Measurements from ENCODE around the gene ATP6V1G2. TPM values are rescaled to one million over a fixed set of nuclear protein-coding genes. Genes with fewer than 3 reads are reported as not detected.
"Not testable (repeated sequence)": the region's sequence is repeated elsewhere in the genome, so short reads cannot be mapped to it uniquely, and the experiment has no call there.

The ATP6V1G2 gene
- total RNA-seq (2021; fragmentation: NEBNext Ultra II Directional; extraction: Animal tissue kit (Norgen Biotek cat#: 25700)): 1 to 10 TPM; 2.9 to 4.1 (median 3.2) TPM
- long read RNA-seq, transcript ATP6V1G2-205 (3 exons, 1,588 nt): major isoform, 7 of 7 reads
- long read RNA-seq, partial matches to known transcripts: 0 of 7 reads
- long read RNA-seq, other reads (novel, unspliced or antisense): 0 of 7 reads

DNA sequence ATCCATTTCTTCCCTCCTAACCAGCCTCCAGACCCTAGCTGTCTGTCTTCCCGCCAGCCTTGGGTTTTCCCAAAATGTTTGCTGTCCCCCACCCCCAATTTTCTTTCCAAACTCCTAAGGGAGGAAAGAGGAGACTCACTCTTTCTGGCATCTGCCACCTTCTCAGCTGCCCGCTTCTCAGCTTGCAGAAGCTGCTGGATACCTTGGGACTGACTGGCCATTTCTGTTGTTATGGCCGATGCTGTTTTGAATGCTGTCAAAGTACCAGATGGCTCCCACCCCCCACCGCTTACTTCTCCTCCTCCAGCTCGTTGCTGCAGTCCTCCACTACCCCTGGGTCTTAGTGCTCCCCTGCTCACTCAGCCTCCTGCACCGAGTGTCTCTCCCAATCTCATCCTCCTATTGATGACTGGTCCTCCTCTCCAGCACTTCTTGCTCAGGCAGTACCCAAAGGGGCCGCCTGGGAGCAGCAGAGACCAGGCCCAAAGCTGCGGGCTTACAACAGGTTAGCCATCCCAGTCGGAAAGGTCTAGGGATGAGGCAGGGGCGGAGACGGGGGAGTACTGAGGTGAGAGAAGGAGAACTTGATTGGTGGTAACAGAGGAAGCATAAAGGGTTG is at the start of gene ATP6V1G2:
Gene ATP6V1G2 (minus strand): TSS at position 270 of the 619 bp plus-strand sequence. CDS start 49 bp downstream, at position 221.
- peak within 1 kb of the TSS; percentile 91 for H3K4me3 Mint-ChIP-seq
- DNase-seq: peak; percentile 92
- H3K27me3 Mint-ChIP-seq (ENCODE audit: insufficient read depth): peaks cover under 1% of the 10 kb centered on the region; the same call in 1 of the 2 replicates
- peak within 1 kb of the TSS; percentile 91 for H3K27ac Mint-ChIP-seq
- peaks cover 17% of the 10 kb centered on the region for H3K36me3 Mint-ChIP-seq (ENCODE audit: low read depth)
- H3K9me3 Mint-ChIP-seq: no peaks in the 10 kb centered on the region
- TF ChIP-seq, protein P1, sequence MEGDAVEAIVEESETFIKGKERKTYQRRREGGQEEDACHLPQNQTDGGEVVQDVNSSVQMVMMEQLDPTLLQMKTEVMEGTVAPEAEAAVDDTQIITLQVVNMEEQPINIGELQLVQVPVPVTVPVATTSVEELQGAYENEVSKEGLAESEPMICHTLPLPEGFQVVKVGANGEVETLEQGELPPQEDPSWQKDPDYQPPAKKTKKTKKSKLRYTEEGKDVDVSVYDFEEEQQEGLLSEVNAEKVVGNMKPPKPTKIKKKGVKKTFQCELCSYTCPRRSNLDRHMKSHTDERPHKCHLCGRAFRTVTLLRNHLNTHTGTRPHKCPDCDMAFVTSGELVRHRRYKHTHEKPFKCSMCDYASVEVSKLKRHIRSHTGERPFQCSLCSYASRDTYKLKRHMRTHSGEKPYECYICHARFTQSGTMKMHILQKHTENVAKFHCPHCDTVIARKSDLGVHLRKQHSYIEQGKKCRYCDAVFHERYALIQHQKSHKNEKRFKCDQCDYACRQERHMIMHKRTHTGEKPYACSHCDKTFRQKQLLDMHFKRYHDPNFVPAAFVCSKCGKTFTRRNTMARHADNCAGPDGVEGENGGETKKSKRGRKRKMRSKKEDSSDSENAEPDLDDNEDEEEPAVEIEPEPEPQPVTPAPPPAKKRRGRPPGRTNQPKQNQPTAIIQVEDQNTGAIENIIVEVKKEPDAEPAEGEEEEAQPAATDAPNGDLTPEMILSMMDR (IDR thresholded peaks at IDR 0.05): peak; percentile 93
- peaks cover 50% of the 10 kb centered on the region for H3K4me1 Mint-ChIP-seq (ENCODE audit: low read depth)

DNA sequence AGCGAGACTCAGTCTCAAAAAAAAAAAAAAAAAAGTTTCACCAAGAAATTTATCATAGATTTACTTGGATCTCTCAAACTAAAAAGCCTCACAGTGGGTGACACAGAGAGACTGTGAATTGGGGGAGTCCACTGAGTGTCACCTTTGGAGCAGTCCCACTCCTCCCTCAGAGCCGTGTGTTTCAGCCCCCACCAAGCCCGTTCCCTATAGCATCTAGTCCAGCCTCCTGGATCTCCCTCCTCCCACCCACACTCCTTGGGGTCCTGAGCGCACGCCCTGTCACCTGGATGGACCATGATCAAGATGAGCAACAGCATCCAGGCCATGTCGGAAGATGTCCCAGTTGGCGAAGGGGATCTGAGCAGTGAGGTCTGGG is 46.0 kb upstream of the ATP6V1G2 start:
- no peak overlapping the region for H3K4me3 Mint-ChIP-seq
- TF ChIP-seq, protein P1 (IDR thresholded peaks at IDR 0.05): no peak
- no peak overlapping the region for H3K27ac Mint-ChIP-seq
- H3K9me3 Mint-ChIP-seq: no peaks in the 10 kb centered on the region
- H3K4me1 Mint-ChIP-seq (ENCODE audit: low read depth): peaks cover 7% of the 10 kb centered on the region; the same call in 1 of the 2 replicates
- no peaks in the 10 kb centered on the region for H3K27me3 Mint-ChIP-seq (ENCODE audit: insufficient read depth)
- H3K36me3 Mint-ChIP-seq (ENCODE audit: low read depth): no peaks in the 10 kb centered on the region
- DNase-seq: no peak

DNA sequence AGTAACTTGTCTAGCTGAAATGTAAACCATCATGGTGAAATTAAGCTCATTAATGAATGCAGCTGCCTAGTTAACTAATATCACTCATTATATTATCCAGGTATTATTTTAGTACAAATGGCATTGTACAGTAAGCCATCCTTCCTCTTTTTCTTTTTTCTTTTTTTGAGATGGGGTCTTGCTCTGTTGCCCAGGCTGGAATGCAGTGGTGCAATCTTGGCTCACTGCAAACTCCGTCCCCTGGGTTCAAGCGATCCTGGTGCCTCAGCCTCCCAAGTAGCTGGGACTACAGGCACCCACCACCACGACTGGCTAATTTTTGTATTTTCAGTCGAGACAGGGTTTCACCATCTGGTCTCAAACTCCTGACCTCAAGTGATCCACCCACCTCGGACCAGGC is 44.3 kb upstream of the ATP6V1G2 start:
- not testable (repeated sequence) for H3K27ac Mint-ChIP-seq; H3K9me3 Mint-ChIP-seq; H3K27me3 Mint-ChIP-seq (ENCODE audit: insufficient read depth); DNase-seq; H3K36me3 Mint-ChIP-seq (ENCODE audit: low read depth); H3K4me3 Mint-ChIP-seq
- peaks cover 12% of the 10 kb centered on the region for H3K4me1 Mint-ChIP-seq (ENCODE audit: low read depth)

DNA sequence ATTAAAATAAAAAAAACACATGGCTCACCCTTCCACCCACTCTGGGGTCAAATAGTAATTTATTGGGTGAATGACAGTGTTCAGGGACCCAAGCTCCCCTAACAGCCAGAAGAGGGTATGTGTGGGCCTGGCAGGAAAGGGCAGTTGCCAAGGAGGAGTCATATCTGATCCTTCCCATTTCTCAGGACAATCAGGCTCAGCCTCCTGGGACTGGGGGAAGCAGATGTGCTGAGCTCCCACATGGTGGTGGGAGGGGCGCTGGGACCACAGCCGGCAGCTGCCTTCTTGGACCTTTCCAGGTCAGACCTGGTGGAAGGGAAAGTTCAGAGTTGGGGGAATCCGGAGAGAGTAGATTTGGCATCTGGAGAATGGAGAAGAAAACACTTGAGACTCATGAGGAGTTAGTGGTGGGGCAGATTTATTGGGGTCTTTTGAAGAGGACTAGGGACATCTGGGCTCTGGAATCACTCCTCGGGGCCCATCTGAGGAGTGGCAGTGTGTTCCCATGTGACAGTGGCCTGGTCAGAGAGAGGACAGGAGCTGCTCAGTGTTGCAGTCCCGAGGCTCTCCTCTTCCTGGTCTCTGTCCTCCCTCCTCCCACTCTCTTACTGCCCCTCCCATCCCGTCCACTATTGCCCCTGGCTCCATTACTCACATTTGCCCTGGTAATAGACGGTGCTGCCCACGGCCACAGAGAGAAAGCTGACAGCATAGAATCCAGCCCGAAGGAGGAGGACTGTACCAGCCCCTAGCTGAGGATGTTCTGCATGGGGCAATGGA is 42.7 kb upstream of the ATP6V1G2 start:
- no peak for DNase-seq

DNA sequence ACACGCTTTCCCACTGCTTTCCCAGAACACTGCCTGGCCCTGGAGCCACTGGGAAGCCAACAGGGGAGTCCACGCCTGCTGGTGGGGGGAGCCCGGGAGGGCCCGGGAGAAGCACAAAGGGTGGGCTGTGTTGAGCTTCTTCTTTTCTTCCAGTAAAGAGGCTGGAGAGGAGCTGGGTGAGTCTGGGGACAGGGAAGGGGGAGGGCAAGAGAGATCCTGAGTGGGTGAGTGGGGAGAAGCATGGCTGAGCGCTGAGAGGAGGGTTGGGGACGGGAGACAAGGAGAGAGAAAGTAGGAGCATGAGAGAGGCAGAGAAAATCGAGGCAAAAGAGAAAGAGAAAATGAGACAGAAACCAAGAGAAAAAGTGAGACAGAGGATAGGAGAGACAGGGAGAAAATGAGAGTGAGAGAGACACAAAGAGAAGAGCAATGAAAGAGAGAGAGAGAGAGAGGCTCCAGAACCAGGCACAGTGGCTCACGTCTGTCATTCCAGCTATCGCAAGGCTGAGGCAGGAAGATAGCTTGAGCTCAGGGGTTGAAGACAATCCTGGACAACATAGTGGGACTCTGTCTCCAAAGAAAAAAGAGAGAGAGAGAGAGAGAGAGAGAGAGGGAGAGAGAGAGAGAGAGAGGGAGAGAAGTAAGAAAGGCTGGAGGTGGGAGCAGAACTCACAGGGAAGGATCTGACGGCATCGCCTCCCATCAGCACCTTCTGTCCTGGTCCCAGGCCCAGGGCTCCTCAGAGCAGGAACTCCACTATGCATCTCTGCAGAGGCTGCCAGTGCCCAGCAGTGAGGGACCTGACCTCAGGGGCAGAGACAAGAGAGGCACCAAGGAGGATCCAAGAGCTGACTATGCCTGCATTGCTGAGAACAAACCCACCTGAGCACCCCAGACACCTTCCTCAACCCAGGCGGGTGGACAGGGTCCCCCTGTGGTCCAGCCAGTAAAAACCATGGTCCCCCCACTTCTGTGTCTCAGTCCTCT is 41.7 kb upstream of the ATP6V1G2 start:
- H3K36me3 Mint-ChIP-seq (ENCODE audit: low read depth): no peaks in the 10 kb centered on the region
- no peak overlapping the region for H3K27ac Mint-ChIP-seq
- H3K4me3 Mint-ChIP-seq: no peak overlapping the region
- TF ChIP-seq, protein P1 (IDR thresholded peaks at IDR 0.05): no peak
- H3K27me3 Mint-ChIP-seq (ENCODE audit: insufficient read depth): no peaks in the 10 kb centered on the region
- no peak for DNase-seq
- H3K4me1 Mint-ChIP-seq (ENCODE audit: low read depth): peaks cover 14% of the 10 kb centered on the region
- H3K9me3 Mint-ChIP-seq: no peaks in the 10 kb centered on the region

More for the DNA sequence above, 42.7 kb upstream of the ATP6V1G2 start:
- H3K9me3 Mint-ChIP-seq: no peaks in the 10 kb centered on the region
- H3K4me3 Mint-ChIP-seq: no peak overlapping the region; the same call in 1 of the 2 replicates
- peaks cover 14% of the 10 kb centered on the region for H3K4me1 Mint-ChIP-seq (ENCODE audit: low read depth)
- TF ChIP-seq, protein P1 (IDR thresholded peaks at IDR 0.05): no peak
- H3K27me3 Mint-ChIP-seq (ENCODE audit: insufficient read depth): no peaks in the 10 kb centered on the region
- peak overlapping the region; percentile 6; the same call in 1 of the 2 replicates for H3K27ac Mint-ChIP-seq
- H3K36me3 Mint-ChIP-seq (ENCODE audit: low read depth): no peaks in the 10 kb centered on the region
